HuH-7.5 (cell line): Measurements from ENCODE around the gene MDK.
A peak's percentile ranks its signal among the peaks of the same experiment; 100 is the strongest.
"Not testable (repeated sequence)": the region's sequence is repeated elsewhere in the genome, so short reads cannot be mapped to it uniquely, and the experiment has no call there.

Source experiments
- DNase-seq: peaks from one replicate; pipeline ENCODE4 v3.0.0; 2011; ENCODE audit warnings: low spot score

MDK gene

GRCh38 chr11:46369458-46370152 lies 11.9 kb upstream of the MDK start:
- DNase-seq = peak; percentile 89

- DNase-seq = no peak
Measured at GRCh38 chr11:46370253-46370652, 11.2 kb upstream of the MDK start.

GRCh38 chr11:46371262-46371661 lies 10.2 kb upstream of the MDK start:
- DNase-seq = not testable (repeated sequence)

- DNase-seq = no peak
Measured at GRCh38 chr11:46372086-46372485, 9.4 kb upstream of the MDK start.

- DNase-seq = not testable (repeated sequence)
Measured at GRCh38 chr11:46372501-46372900, 9.0 kb upstream of the MDK start.

- no peak for DNase-seq
Measured at GRCh38 chr11:46373787-46374740, 7.4 kb upstream of the MDK start.

GRCh38 chr11:46374815-46375214 lies 6.7 kb upstream of the MDK start:
- no peak for DNase-seq

GRCh38 chr11:46375392-46376101 lies 5.9 kb upstream of the MDK start:
- no peak for DNase-seq

- DNase-seq = no peak
Measured at GRCh38 chr11:46376258-46377050, 5.0 kb upstream of the MDK start.

GRCh38 chr11:46377290-46377689 lies 4.2 kb upstream of the MDK start:
- no peak for DNase-seq

- DNase-seq = no peak
Measured at GRCh38 chr11:46377831-46378230, 3.6 kb upstream of the MDK start.

GRCh38 chr11:46378296-46378695 lies 3.2 kb upstream of the MDK start:
- no peak for DNase-seq

- no peak for DNase-seq
Measured at GRCh38 chr11:46378811-46379481, 2.5 kb upstream of the MDK start.

GRCh38 chr11:46379482-46380293 lies 1.8 kb upstream of the MDK start:
- DNase-seq = peak; percentile 80

- DNase-seq = peak; percentile 79
Measured at GRCh38 chr11:46380340-46381047, 975 bp upstream of the MDK start.

GRCh38 chr11:46381819-46382645 lies 563 bp downstream of the MDK start:
- DNase-seq = peak; percentile 70

GRCh38 chr11:46382646-46383403 lies 1.4 kb downstream of the MDK start:
- peak; percentile 94 for DNase-seq

GRCh38 chr11:46383404-46383758 lies 1.9 kb downstream of the MDK start:
- DNase-seq = no peak
